Testis (tissue), 3 donors: ENCODE data around the gene CMTM7. TPM values are rescaled to one million over a fixed set of nuclear protein-coding genes. Genes with fewer than 3 reads are reported as not detected.

ENCODE experiments used
- DNase-seq: peaks from one replicate; pipeline ENCODE4 v3.0.0-alpha.2; 2019
- H3K27ac ChIP-seq, 2 donors: fragments of 200-600 bp; sonication (generic); one replicate each; pipeline ENCODE4 v1.5.1; 2019
- H3K27me3 ChIP-seq: fragments of 200-600 bp; sonication (generic); one replicate; pipeline ENCODE4 v1.5.1; 2019
- H3K36me3 ChIP-seq: fragments of 200-600 bp; sonication (generic); one replicate; pipeline ENCODE4 v1.5.1; 2017; ENCODE audit warnings: low read depth; ENCODE audit errors: missing control alignments
- H3K4me1 ChIP-seq: fragments of 200-600 bp; sonication (generic); one replicate; pipeline ENCODE4 v1.5.1; 2019
- H3K4me3 ChIP-seq, 2 donors: fragments of 200-600 bp; sonication (generic); one replicate each; pipeline ENCODE4 v1.5.1; 2017 to 2019
- H3K9me3 ChIP-seq: fragments of 200-600 bp; sonication (generic); one replicate; pipeline ENCODE4 v1.5.1; 2017
- POLR2A ChIP-seq: fragments of 450-650 bp; IDR thresholded peaks from one replicate; pipeline ENCODE4 v1.6.1; 2017; ENCODE audit warnings: antibody characterized with exemption, mild to moderate bottlenecking, moderate library complexity
- WGBS, 2 donors: methylation state at CpG; one replicate each; pipeline ENCODE4 v1.1.5; 2018; 5-methylcytosine and 5-hydroxymethylcytosine counted together
- intact Hi-C: fragments of 100-400 bp; cut with DNase I; formaldehyde crosslinking; loops from one replicate; pipeline ENCODE4 v1.15.1; 2023; ENCODE audit warnings: low total_unique reads
- polyA plus RNA-seq: library from polyadenylated mRNA; stranded (reverse); fragments of 350-450 nt; fragmentation: Illumina TruSeq; extraction: RNeasy Lipid Tissue Mini Kit (QIAGEN cat#74804); gene quantifications from one replicate; pipeline ENCODE4 v1.2.3, GENCODE V29; 2014; ENCODE audit warnings: low read depth, low replicate concordance; ENCODE audit not compliant: insufficient read depth
- total RNA-seq, 2 donors: library from RNA; depleted of rRNA; stranded (reverse); fragments of >200 nt; gene quantifications; one replicate each; pipeline ENCODE4 v1.2.3, GENCODE V29; 2016
- TF ChIP-seq, protein P1 (sequence below), 3 experiments: fragments of 450-650 bp in 2 of 3; fragments of 200-600 bp in 1 of 3; sonication (generic) in 1 of 3; IDR thresholded peaks; one replicate each; pipeline ENCODE4 v1.5.1; 2016 to 2019; ENCODE audit warnings: antibody characterized with exemption in 3 of 3, mild to moderate bottlenecking in 2 of 3, moderate library complexity in 1 of 3

Gene CMTM7
- total and polyA plus RNA-seq, 3 donors from 2014 or later: 15.0 to 40.9 (median 19.7) TPM

DNA sequence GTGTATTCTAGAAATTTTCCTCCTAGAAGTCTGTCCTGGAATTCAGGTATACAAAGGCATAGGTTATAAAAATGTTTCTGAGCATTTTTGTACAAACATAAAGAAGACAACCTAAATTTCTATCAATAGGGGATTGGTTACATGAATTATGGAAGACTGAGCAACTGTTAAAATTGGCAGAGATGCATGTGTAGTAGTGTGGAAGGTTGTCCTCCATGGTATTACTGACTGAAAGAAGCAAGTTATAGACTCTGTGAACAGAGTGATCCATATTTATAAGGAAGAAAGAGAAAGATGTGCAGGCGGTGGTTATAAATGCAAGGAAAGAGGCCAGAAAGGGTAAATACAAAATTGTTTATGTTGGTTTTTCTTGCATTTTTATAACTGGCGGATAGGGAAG, 38.3 kb upstream of the CMTM7 start:
- Histone ChIP-seq H3K4me3 (no peak overlapping the region), H3K4me1 (no peaks in the 10 kb centered on the region), H3K9me3 (no peaks in the 10 kb centered on the region), H3K27me3 (no peaks in the 10 kb centered on the region), H3K27ac (no peak overlapping the region), H3K36me3 (no peaks in the 10 kb centered on the region)
- no peak for DNase-seq
- intact Hi-C loops: no loop called here
- TF ChIP-seq POLR2A: no peak
- TF ChIP-seq, protein P1, sequence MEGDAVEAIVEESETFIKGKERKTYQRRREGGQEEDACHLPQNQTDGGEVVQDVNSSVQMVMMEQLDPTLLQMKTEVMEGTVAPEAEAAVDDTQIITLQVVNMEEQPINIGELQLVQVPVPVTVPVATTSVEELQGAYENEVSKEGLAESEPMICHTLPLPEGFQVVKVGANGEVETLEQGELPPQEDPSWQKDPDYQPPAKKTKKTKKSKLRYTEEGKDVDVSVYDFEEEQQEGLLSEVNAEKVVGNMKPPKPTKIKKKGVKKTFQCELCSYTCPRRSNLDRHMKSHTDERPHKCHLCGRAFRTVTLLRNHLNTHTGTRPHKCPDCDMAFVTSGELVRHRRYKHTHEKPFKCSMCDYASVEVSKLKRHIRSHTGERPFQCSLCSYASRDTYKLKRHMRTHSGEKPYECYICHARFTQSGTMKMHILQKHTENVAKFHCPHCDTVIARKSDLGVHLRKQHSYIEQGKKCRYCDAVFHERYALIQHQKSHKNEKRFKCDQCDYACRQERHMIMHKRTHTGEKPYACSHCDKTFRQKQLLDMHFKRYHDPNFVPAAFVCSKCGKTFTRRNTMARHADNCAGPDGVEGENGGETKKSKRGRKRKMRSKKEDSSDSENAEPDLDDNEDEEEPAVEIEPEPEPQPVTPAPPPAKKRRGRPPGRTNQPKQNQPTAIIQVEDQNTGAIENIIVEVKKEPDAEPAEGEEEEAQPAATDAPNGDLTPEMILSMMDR (IDR thresholded peaks at IDR 0.05): no peak
- 95 to 96% methylated on average over 2 of the region's 2 CpGs for WGBS, 2 donors

DNA sequence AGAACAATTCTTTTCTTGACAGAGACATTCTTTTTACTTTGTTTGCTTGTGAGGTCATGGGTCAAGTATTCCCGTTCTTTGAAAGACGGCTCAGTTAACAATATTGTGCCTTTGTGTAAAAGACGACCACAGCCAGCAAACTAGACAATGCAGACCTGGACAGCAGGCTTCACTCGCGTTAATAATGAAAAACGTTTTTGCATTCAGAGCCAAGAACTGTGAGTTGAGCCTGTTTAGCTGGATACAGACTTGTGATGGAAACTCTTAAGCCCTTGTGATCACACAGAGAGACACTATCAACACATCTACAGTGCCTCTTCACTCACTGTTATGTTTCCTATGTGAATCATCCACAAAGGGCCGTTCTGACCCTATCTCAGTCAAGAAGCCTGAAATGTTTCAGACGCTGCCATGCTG, 37.3 kb upstream of the CMTM7 start:
- intact Hi-C loops: no loop called here
- Histone ChIP-seq H3K27ac (no peak overlapping the region), H3K9me3 (no peaks in the 10 kb centered on the region), H3K27me3 (no peaks in the 10 kb centered on the region), H3K4me1 (no peaks in the 10 kb centered on the region), H3K36me3 (no peaks in the 10 kb centered on the region), H3K4me3 (no peak overlapping the region)
- whole genome bisulfite sequencing, 2 donors: 44 to 55% methylated on average over 8 of the region's 8 CpGs
- DNase-seq: no peak
- TF ChIP-seq POLR2A: no peak

- Histone ChIP-seq H3K27ac (no peak overlapping the region), H3K4me3 (no peak overlapping the region), H3K27me3 (no peaks in the 10 kb centered on the region), H3K36me3 (no peaks in the 10 kb centered on the region), H3K9me3 (no peaks in the 10 kb centered on the region), H3K4me1 (no peaks in the 10 kb centered on the region)
- TF ChIP-seq, protein P1 (IDR thresholded peaks at IDR 0.05): no peak
- TF ChIP-seq POLR2A: no peak
- intact Hi-C loops: no loop called here
- whole genome bisulfite sequencing, 2 donors: 79 to 84% methylated on average over 8 of the region's 8 CpGs
- no peak for DNase-seq
Measured at GRCh38 chr3:32355751-32356291, 35.8 kb upstream of the CMTM7 start.

DNA sequence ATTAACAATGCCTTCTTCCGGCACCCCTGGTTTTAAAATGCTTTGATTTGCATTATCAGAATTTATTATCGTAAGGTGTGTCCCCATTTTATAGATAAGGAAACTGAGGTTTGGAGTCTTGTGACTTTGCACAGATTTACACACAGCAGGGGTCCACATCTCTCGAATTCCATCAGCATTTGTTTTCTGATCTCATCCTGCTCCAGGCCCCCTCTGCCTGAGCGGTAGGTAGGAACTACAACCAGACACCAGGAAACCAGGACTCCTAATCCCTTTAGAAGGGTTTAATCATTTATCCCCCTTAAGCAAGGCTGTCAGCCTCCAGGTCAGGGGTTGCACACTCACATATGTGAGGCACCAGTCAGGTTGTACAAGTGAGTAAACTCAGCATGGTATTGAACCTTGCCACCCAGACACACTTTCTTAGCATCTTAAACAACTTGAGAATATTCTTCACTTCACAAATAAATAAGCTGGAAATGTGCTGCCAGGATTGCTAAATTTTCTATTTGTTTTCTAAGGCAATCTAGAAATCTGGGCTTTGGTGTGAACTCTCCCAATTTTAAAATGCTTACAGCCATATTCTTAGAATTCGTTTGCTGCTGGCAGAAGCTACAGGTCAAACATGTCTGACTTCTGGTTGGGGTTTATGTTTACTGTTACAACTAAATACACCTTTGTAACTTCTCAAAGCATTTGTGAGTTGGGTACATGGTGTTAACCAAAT, 31.7 kb upstream of the CMTM7 start:
- 86 to 87% methylated on average over 5 of the region's 5 CpGs for WGBS, 2 donors
- intact Hi-C loops: no loop called here
- no peaks in the 10 kb centered on the region for H3K9me3 ChIP-seq
- DNase-seq: no peak
- H3K27ac ChIP-seq: no peak overlapping the region
- no peaks in the 10 kb centered on the region for H3K27me3 ChIP-seq
- H3K36me3 ChIP-seq: no peaks in the 10 kb centered on the region
- TF ChIP-seq, protein P1 (IDR thresholded peaks at IDR 0.05): no peak
- TF ChIP-seq POLR2A: no peak
- no peak overlapping the region for H3K4me3 ChIP-seq
- no peaks in the 10 kb centered on the region for H3K4me1 ChIP-seq

- Histone ChIP-seq H3K36me3 (no peaks in the 10 kb centered on the region), H3K27ac (no peak overlapping the region), H3K4me3 (no peak overlapping the region), H3K27me3 (no peaks in the 10 kb centered on the region), H3K9me3 (no peaks in the 10 kb centered on the region), H3K4me1 (no peaks in the 10 kb centered on the region)
- 64 to 78% methylated on average over 4 of the region's 4 CpGs for WGBS, 2 donors
- TF ChIP-seq, protein P1 (IDR thresholded peaks at IDR 0.05): no peak
- DNase-seq: no peak
- intact Hi-C loops: no loop called here
Measured at GRCh38 chr3:32360493-32360827, 31.2 kb upstream of the CMTM7 start.
